ENCODE measurements around the gene GPD1L. TPM values are rescaled to one million over a fixed set of nuclear protein-coding genes. Genes with fewer than 3 reads are reported as not detected.

The GPD1L gene
- total RNA-seq, 4 donors from 2014 or later: 54.8 to 114 (median 107) TPM

DNA sequence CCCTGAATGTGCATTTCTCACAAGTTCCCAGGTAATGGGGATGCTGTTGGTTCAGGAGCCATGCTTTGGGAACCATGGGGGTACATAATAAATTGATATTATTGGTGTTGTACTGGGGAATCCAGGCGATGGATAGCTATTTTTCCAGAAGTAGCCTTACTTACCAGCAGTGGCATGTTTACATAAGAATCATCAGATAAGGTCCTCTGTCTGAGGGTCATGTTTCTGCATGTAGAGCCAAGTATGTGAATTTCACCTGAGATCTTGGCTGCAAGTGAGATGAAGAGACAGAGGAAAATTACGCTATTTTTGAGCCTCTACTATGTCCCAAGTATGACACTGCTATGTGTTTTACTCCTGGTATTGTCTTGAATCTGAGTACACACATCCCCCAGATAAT is 26.3 kb downstream of the GPD1L start:
- DNase-seq (ENCODE audit: low spot score) (no peak), ATAC-seq (ENCODE audit: low FRiP score) (no peak)
- TF ChIP-seq, protein P1, sequence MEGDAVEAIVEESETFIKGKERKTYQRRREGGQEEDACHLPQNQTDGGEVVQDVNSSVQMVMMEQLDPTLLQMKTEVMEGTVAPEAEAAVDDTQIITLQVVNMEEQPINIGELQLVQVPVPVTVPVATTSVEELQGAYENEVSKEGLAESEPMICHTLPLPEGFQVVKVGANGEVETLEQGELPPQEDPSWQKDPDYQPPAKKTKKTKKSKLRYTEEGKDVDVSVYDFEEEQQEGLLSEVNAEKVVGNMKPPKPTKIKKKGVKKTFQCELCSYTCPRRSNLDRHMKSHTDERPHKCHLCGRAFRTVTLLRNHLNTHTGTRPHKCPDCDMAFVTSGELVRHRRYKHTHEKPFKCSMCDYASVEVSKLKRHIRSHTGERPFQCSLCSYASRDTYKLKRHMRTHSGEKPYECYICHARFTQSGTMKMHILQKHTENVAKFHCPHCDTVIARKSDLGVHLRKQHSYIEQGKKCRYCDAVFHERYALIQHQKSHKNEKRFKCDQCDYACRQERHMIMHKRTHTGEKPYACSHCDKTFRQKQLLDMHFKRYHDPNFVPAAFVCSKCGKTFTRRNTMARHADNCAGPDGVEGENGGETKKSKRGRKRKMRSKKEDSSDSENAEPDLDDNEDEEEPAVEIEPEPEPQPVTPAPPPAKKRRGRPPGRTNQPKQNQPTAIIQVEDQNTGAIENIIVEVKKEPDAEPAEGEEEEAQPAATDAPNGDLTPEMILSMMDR (IDR thresholded peaks at IDR 0.05): no peak

DNA sequence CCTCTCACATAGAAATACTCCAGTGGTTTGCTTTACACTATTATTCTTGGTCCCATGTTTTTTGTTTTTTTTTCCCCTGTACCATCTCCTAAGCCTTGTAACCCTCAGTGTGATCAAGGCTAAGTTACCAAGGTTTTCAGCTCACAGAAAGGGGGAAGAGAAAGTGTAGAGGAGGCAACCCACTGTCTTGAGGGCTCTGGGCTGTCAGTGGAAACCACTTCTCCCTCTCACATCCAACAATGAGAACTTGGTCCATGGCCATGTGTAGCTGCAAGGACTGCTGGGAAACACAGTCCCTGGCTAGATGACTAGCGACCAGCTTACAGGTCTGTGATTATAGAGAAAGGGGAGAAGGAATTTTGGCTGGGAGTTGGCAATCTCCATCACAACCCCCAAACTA is 30.3 kb downstream of the GPD1L start:
- DNase-seq (ENCODE audit: low spot score): no peak

DNA sequence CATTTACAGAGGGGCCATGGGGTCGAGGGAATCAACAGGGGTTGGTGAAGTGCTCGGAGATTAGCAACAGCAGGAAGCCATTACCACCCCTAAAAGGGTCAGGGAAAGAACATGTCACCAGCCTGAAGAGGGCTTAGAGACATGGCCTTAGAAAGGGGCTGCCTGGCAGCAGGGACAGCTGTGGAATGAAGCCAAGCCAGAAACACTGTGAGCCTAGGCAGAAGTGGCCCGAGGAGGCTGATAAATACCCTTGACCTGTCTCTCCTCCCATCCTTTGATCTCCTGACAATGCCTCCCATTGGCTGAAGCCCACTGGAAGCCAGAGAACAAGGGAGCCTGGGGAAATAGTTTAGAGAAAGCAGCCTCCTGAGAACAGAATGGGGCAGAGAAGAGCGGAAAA is 31.4 kb downstream of the GPD1L start:
- DNase-seq (ENCODE audit: low spot score) (no peak), ATAC-seq (ENCODE audit: low FRiP score) (no peak)
- TF ChIP-seq, protein P1 (IDR thresholded peaks at IDR 0.05): no peak

More for the DNA sequence above, 30.3 kb downstream of the GPD1L start:
- TF ChIP-seq, protein P1 (IDR thresholded peaks at IDR 0.05): no peak
- no peak for ATAC-seq (ENCODE audit: low FRiP score)

DNA sequence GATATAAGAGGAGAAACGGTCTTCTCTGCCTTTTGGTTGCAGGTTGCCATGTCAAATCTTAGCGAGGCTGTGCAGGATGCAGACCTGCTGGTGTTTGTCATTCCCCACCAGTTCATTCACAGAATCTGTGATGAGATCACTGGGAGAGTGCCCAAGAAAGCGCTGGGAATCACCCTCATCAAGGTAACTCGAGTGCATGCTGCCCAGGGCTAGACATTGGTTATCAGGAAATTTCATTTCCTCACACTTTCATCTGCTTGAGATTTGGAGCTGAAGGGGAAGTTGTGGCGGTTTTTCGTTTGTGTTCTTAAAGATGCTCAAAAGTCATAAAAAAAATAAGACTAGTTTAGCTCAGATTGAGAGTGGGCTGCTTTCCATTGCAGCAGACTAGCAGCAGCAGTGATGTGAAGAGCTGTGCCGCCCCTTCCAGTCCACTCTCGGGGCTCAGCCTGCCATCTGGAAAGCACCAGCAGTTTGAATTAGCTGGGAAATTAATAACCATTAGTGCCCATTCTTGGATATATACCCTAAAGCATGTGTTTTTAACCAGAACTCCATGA is 32.2 kb downstream of the GPD1L start:
- DNase-seq (ENCODE audit: low spot score) (no peak), ATAC-seq (ENCODE audit: low FRiP score) (no peak)
- TF ChIP-seq, protein P1 (IDR thresholded peaks at IDR 0.05): no peak

DNA sequence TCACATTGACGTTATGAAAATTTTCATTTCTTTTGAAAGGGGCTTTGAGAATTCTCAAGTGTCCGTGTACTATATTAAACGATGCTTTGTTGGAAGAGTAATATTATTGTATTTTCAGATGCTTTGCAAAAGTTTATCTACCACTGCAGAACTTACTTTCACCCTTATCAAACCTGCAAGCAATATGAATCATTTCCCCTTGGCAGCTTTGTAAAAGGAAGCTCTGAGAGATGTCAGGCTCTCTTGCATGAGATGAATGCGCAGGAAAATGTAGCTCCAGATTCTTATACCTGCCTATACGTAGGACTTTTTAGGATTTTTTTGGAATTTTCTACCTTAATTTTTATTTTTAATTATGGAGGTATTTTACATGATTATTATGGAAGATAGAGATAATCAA is 34.5 kb downstream of the GPD1L start:
- DNase-seq (ENCODE audit: low spot score) (no peak), ATAC-seq (ENCODE audit: low FRiP score) (no peak)
- TF ChIP-seq, protein P1 (IDR thresholded peaks at IDR 0.05): no peak

DNA sequence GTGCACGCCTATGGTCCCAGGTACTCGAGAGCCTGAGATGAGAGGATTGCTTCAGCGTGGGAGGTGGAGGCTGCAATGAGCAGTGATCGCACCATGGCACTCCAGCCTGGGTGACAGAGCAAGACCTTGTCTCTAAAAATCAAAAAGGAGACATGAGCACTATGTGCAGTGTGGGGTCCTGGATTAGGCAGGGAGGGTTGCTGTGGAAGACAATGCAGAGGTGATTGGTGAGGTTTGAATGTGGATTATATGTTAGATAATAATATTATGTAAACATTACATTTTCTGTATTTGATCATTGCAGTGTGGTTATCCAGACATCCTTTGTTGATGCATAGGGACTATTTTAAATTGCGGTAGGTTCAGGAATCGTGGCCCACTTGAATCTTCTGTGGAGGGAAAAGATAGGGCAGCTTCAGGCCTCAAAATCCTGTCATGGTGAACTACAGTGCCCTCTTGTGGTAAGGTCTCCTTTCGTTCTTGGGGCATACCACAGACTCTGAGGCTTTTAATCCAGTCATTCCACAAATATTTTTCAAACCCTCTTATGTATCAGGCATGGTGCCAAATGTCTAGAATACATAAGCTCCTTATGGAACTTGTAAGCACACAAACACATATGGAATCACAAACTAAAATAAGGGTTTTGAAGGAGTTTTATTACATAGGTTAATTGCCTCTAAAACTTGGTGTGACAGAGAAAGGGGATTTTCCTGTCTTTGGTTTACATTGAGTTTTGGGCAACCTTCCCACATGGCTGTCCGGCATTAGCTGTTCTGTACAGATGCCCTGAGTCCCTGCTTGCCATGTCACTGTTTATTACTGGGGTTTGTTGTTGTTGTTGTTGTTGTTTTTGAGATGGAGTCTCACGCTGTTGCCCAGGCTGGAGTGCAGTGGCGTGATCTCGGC is 37.7 kb downstream of the GPD1L start:
- DNase-seq (ENCODE audit: low spot score): no peak
- TF ChIP-seq, protein P1 (IDR thresholded peaks at IDR 0.05): peak in 1 of 3 donors; percentile 32
- no peak for ATAC-seq (ENCODE audit: low FRiP score)

Measured in omental fat pad (tissue), 4 donors.